ENCODE measurements around the gene SLC39A6. TPM values are rescaled to one million over a fixed set of nuclear protein-coding genes. Genes with fewer than 3 reads are reported as not detected.
A peak's percentile ranks its signal among the peaks of the same experiment; 100 is the strongest.
"Not testable (repeated sequence)": the region's sequence is repeated elsewhere in the genome, so short reads cannot be mapped to it uniquely, and the experiment has no call there.

SLC39A6 gene
- total and polyA plus RNA-seq, 2 donors (not counting 1 experiment from before 2014, with no cell fraction given), result 8.9 to 19.5 TPM

DNA sequence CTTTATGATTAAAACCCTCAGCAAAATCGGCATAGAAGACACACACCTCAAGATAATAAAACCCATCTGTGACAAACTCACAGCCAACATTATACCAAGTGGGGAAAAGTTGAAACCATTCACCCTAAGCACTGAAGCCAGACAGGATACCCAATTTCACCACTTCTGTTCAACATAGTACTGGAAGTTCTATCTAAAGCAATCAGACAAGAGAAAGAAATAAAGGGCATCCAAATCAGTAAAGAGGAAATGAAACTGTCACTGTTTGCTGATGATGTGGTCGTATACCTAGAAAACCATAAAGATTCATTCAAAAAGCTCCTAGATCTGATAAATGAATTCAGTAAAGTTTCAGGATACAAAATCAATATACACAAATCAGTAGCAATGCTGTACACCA, 45.4 kb downstream of the SLC39A6 start:
- CTCF ChIA-PET, result interaction anchor here (0.7 to 1.6 kb wide), 3 partner anchors 12 to 1010 kb away, joined by 4 to 5 read pairs (median 5); no protein-coding TSS in a partner anchor
- Histone ChIP-seq H2AFZ (ENCODE audit: insufficient read depth, low read depth, low read length, poor library complexity, severe bottlenecking) (no peak overlapping the region), H3K4me3 (ENCODE audit: control extremely low read depth in 1 of 5, extremely low read depth in 1 of 5, insufficient read depth in 1 of 5, low read depth in 2 of 5, low read length in 4 of 5) (no peak overlapping the region), H3K9ac (ENCODE audit: low read length) (no peak overlapping the region), H3K36me3 (replicated peaks in 1 of 2; ENCODE audit: control extremely low read depth in 1 of 2, control insufficient read depth in 1 of 2, extremely low read depth in 1 of 2, insufficient read depth in 2 of 2, low read length in 1 of 2) (no peaks in the 10 kb centered on the region), H3K9me3 (ENCODE audit: control extremely low read depth in 1 of 3, control insufficient read depth in 2 of 3, insufficient read depth in 1 of 3, low read length in 2 of 3) (peaks cover 1 to 17% (median 12%) of the 10 kb centered on the region in 3 donors), H3K4me2 (replicated peaks; ENCODE audit: low read depth, low read length, poor library complexity, severe bottlenecking) (no peak overlapping the region), H3K4me1 (ENCODE audit: control insufficient read depth in 2 of 2, insufficient read depth in 2 of 2, low read length in 2 of 2) (peaks cover 8 to 14% of the 10 kb centered on the region in 2 donors), H4K20me1 (ENCODE audit: control insufficient read depth, insufficient read depth, low read length, poor library complexity, severe bottlenecking) (no peaks in the 10 kb centered on the region), H3K79me2 (ENCODE audit: control insufficient read depth, insufficient read depth, low read length) (no peaks in the 10 kb centered on the region), H3K27me3 (replicated peaks in 1 of 4; ENCODE audit: control extremely low read depth in 1 of 4, control insufficient read depth in 3 of 4, insufficient read depth in 4 of 4, low read length in 3 of 4) (no peaks in the 10 kb centered on the region), H3K27ac (ENCODE audit: low read length in 2 of 2) (no peak overlapping the region)
- Mint-ChIP-seq H3K27ac (peak overlapping the region; percentile 64), H3K27me3 (no peaks in the 10 kb centered on the region), H3K9me3 (ENCODE audit: insufficient read depth) (no peaks in the 10 kb centered on the region), H3K4me3 (peak overlapping the region; percentile 29), H3K4me1 (peaks cover 25% of the 10 kb centered on the region)
- intact Hi-C loops (cut with micrococcal nuclease), result loop anchor here (2.0 kb wide), 1 partner anchor 17 kb away; the partner anchor contains the start of gene RPRD1A
- WGBS (ENCODE audit: insufficient coverage), result no CpG with 5 or more reads among the region's 2 CpGs
- peak; percentile 47 for ATAC-seq (ENCODE audit: low read depth)
- TF ChIP-seq EZH2 (IDR thresholded peaks at IDR 0.05; ENCODE audit: borderline replicate concordance, insufficient read depth, low read depth, low read length, poor library complexity, severe bottlenecking), result no peak
- TF ChIP-seq, protein P1, sequence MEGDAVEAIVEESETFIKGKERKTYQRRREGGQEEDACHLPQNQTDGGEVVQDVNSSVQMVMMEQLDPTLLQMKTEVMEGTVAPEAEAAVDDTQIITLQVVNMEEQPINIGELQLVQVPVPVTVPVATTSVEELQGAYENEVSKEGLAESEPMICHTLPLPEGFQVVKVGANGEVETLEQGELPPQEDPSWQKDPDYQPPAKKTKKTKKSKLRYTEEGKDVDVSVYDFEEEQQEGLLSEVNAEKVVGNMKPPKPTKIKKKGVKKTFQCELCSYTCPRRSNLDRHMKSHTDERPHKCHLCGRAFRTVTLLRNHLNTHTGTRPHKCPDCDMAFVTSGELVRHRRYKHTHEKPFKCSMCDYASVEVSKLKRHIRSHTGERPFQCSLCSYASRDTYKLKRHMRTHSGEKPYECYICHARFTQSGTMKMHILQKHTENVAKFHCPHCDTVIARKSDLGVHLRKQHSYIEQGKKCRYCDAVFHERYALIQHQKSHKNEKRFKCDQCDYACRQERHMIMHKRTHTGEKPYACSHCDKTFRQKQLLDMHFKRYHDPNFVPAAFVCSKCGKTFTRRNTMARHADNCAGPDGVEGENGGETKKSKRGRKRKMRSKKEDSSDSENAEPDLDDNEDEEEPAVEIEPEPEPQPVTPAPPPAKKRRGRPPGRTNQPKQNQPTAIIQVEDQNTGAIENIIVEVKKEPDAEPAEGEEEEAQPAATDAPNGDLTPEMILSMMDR (IDR thresholded peaks at IDR 0.05), result no peak
- peak; percentile 64 for DNase-seq
- POLR2A ChIA-PET, result interaction anchor here (0.7 kb wide), 1 partner anchor 45 kb away, joined by 6 read pairs; the partner anchor contains the start of gene SLC39A6

DNA sequence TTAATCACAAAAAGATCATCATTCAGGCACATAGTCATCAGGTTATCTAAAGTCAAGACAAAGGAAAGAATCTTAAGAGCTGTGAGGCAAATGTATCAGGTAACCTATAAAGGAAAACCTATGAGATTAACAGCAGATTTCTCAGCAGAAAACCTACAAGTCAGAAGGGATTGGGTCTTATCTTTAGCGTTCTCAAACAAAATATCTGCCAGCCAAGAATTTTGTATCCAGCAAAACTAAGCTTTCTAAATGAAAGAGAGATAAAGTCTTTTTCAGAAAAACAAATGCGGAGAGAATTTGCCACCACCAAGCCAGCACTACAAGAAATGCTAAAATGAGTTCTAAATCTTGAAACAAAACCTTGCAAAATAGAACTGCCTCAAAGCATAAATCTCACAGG, 48.0 kb downstream of the SLC39A6 start:
- H3K4me3 ChIP-seq (ENCODE audit: control extremely low read depth in 1 of 5, extremely low read depth in 1 of 5, insufficient read depth in 1 of 5, low read depth in 2 of 5, low read length in 4 of 5); intact Hi-C loops (cut with micrococcal nuclease); H3K4me1 ChIP-seq (ENCODE audit: control insufficient read depth in 2 of 2, insufficient read depth in 2 of 2, low read length in 2 of 2); H4K20me1 ChIP-seq (ENCODE audit: control insufficient read depth, insufficient read depth, low read length, poor library complexity, severe bottlenecking); H3K27me3 Mint-ChIP-seq; DNase-seq; H3K9me3 Mint-ChIP-seq (ENCODE audit: insufficient read depth); H3K36me3 ChIP-seq (replicated peaks in 1 of 2; ENCODE audit: control extremely low read depth in 1 of 2, control insufficient read depth in 1 of 2, extremely low read depth in 1 of 2, insufficient read depth in 2 of 2, low read length in 1 of 2); ATAC-seq (ENCODE audit: low read depth); H3K79me2 ChIP-seq (ENCODE audit: control insufficient read depth, insufficient read depth, low read length); H3K27ac Mint-ChIP-seq; H3K9ac ChIP-seq (ENCODE audit: low read length); H2AFZ ChIP-seq (ENCODE audit: insufficient read depth, low read depth, low read length, poor library complexity, severe bottlenecking); H3K27ac ChIP-seq (ENCODE audit: low read length in 2 of 2); CTCF ChIA-PET; H3K4me2 ChIP-seq (replicated peaks; ENCODE audit: low read depth, low read length, poor library complexity, severe bottlenecking); H3K4me3 Mint-ChIP-seq; H3K27me3 ChIP-seq (replicated peaks in 1 of 4; ENCODE audit: control extremely low read depth in 1 of 4, control insufficient read depth in 3 of 4, insufficient read depth in 4 of 4, low read length in 3 of 4); POLR2A ChIA-PET: not testable (repeated sequence)
- WGBS (ENCODE audit: insufficient coverage), result no CpG with 5 or more reads among the region's 2 CpGs
- peaks cover 20% of the 10 kb centered on the region for H3K4me1 Mint-ChIP-seq
- peaks cover 1 to 17% (median 12%) of the 10 kb centered on the region in 3 donors for H3K9me3 ChIP-seq (ENCODE audit: control extremely low read depth in 1 of 3, control insufficient read depth in 2 of 3, insufficient read depth in 1 of 3, low read length in 2 of 3)

All from B cell (primary cell).